Measurements from ENCODE around the gene RAD52. TPM values are rescaled to one million over a fixed set of nuclear protein-coding genes. Genes with fewer than 3 reads are reported as not detected.
A peak's percentile ranks its signal among the peaks of the same experiment; 100 is the strongest.

Gene RAD52
- total and polyA plus RNA-seq, 9 donors, result 10.6 to 23.0 (median 16.5) TPM

GRCh38 chr12:920676-921075 is 28.8 kb downstream of the RAD52 start:
- H3K9me3 ChIP-seq (replicated peaks; ENCODE audit: control insufficient read depth, low read depth, low read length), result no peaks in the 10 kb centered on the region
- no peak overlapping the region for H3K4me3 ChIP-seq (ENCODE audit: low read length)
- WGBS (ENCODE audit: insufficient coverage), result no CpG with 5 or more reads among the region's 1 CpG
- H3K36me3 ChIP-seq (ENCODE audit: control insufficient read depth, insufficient read depth, low read length), result peaks cover 63% of the 10 kb centered on the region
- H3K27me3 ChIP-seq (ENCODE audit: control insufficient read depth, insufficient read depth, low read length), result no peaks in the 10 kb centered on the region
- H3K27ac ChIP-seq (ENCODE audit: low read length), result no peak overlapping the region
- DNase-seq, result no peak
- H3K4me1 ChIP-seq (ENCODE audit: control insufficient read depth, insufficient read depth, low read length), result no peaks in the 10 kb centered on the region

- H3K4me3 ChIP-seq (ENCODE audit: low read length), result no peak overlapping the region
- no peaks in the 10 kb centered on the region for H3K4me1 ChIP-seq (ENCODE audit: control insufficient read depth, insufficient read depth, low read length)
- no peak overlapping the region for H3K27ac ChIP-seq (ENCODE audit: low read length)
- DNase-seq, result no peak
- no peaks in the 10 kb centered on the region for H3K9me3 ChIP-seq (replicated peaks; ENCODE audit: control insufficient read depth, low read depth, low read length)
- WGBS (ENCODE audit: insufficient coverage), result 97% methylated on average over 14 of the region's 23 CpGs
- peaks cover 69% of the 10 kb centered on the region for H3K36me3 ChIP-seq (ENCODE audit: control insufficient read depth, insufficient read depth, low read length)
- no peaks in the 10 kb centered on the region for H3K27me3 ChIP-seq (ENCODE audit: control insufficient read depth, insufficient read depth, low read length)
These were observed 32.6 kb downstream of the RAD52 start for GRCh38 chr12:916712-917445.

- WGBS (ENCODE audit: insufficient coverage), result 94% methylated on average over 27 of the region's 27 CpGs
- no peak overlapping the region for H3K27ac ChIP-seq (ENCODE audit: low read length)
- H3K27me3 ChIP-seq (ENCODE audit: control insufficient read depth, insufficient read depth, low read length), result no peaks in the 10 kb centered on the region
- no peaks in the 10 kb centered on the region for H3K9me3 ChIP-seq (replicated peaks; ENCODE audit: control insufficient read depth, low read depth, low read length)
- peaks cover 70% of the 10 kb centered on the region for H3K36me3 ChIP-seq (ENCODE audit: control insufficient read depth, insufficient read depth, low read length)
- no peak overlapping the region for H3K4me3 ChIP-seq (ENCODE audit: low read length)
- no peaks in the 10 kb centered on the region for H3K4me1 ChIP-seq (ENCODE audit: control insufficient read depth, insufficient read depth, low read length)
- DNase-seq, result no peak
These were observed 33.3 kb downstream of the RAD52 start for GRCh38 chr12:916240-916639.

- Histone ChIP-seq H3K27me3 (ENCODE audit: control insufficient read depth, insufficient read depth, low read length) (no peaks in the 10 kb centered on the region), H3K4me1 (ENCODE audit: control insufficient read depth, insufficient read depth, low read length) (no peaks in the 10 kb centered on the region), H3K36me3 (ENCODE audit: control insufficient read depth, insufficient read depth, low read length) (peaks cover 75% of the 10 kb centered on the region), H3K27ac (ENCODE audit: low read length) (no peak overlapping the region), H3K4me3 (ENCODE audit: low read length) (no peak overlapping the region), H3K9me3 (replicated peaks; ENCODE audit: control insufficient read depth, low read depth, low read length) (no peaks in the 10 kb centered on the region)
- DNase-seq, result no peak
- 60% methylated on average over 1 of the region's 5 CpGs for WGBS (ENCODE audit: insufficient coverage)
These were observed 34.4 kb downstream of the RAD52 start for GRCh38 chr12:915090-915489.

- H3K27me3 ChIP-seq (ENCODE audit: control insufficient read depth, insufficient read depth, low read length), result no peaks in the 10 kb centered on the region
- H3K27ac ChIP-seq (ENCODE audit: low read length), result no peak overlapping the region
- H3K36me3 ChIP-seq (ENCODE audit: control insufficient read depth, insufficient read depth, low read length), result peaks cover 82% of the 10 kb centered on the region
- no peak for DNase-seq
- no peaks in the 10 kb centered on the region for H3K9me3 ChIP-seq (replicated peaks; ENCODE audit: control insufficient read depth, low read depth, low read length)
- 82% methylated on average over 13 of the region's 15 CpGs for WGBS (ENCODE audit: insufficient coverage)
- no peaks in the 10 kb centered on the region for H3K4me1 ChIP-seq (ENCODE audit: control insufficient read depth, insufficient read depth, low read length)
- no peak overlapping the region for H3K4me3 ChIP-seq (ENCODE audit: low read length)
These were observed 35.4 kb downstream of the RAD52 start for GRCh38 chr12:913919-914698.

DNA sequence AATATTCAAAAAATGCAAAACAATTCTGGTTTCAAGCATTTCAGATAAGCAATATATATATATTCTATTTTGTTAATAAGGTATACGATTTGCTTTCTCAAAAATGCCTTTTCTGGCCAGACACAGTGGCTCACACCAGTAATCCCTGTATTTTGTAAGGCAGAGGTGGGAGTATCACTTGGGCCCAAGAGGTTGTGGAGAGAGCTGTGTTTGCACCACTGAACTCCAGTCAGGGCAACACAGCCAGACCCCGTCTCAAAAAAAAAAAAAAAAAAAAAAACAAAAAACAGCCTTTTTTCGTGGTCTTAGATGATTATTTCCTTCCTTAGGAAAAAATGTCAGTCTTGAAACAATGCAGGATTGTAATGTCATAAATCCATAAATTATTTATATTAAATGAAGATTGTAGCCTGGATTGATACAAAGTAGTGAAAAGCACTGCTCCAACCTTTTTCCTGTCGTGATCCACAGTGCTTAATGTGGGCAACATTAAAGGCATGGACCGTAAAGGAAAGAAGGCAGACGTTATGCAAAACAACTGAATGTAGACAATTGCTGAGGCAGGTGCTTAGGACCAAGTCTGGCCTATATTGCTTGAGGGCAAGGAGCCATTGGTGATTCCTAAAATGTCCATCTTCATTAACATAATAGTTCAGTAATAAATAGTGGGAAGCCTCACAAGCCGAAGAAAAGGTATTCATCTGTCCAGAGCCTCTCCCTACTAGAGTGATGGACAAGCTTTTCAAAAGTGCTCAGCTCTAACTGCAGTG is 36.8 kb downstream of the RAD52 start:
- no peaks in the 10 kb centered on the region for H3K9me3 ChIP-seq (replicated peaks; ENCODE audit: control insufficient read depth, low read depth, low read length)
- H3K27ac ChIP-seq (ENCODE audit: low read length), result no peak overlapping the region
- H3K36me3 ChIP-seq (ENCODE audit: control insufficient read depth, insufficient read depth, low read length), result peaks cover 86% of the 10 kb centered on the region
- H3K27me3 ChIP-seq (ENCODE audit: control insufficient read depth, insufficient read depth, low read length), result no peaks in the 10 kb centered on the region
- DNase-seq, result no peak
- H3K4me1 ChIP-seq (ENCODE audit: control insufficient read depth, insufficient read depth, low read length), result no peaks in the 10 kb centered on the region
- no peak overlapping the region for H3K4me3 ChIP-seq (ENCODE audit: low read length)
- WGBS (ENCODE audit: insufficient coverage), result no CpG with 5 or more reads among the region's 7 CpGs

DNA sequence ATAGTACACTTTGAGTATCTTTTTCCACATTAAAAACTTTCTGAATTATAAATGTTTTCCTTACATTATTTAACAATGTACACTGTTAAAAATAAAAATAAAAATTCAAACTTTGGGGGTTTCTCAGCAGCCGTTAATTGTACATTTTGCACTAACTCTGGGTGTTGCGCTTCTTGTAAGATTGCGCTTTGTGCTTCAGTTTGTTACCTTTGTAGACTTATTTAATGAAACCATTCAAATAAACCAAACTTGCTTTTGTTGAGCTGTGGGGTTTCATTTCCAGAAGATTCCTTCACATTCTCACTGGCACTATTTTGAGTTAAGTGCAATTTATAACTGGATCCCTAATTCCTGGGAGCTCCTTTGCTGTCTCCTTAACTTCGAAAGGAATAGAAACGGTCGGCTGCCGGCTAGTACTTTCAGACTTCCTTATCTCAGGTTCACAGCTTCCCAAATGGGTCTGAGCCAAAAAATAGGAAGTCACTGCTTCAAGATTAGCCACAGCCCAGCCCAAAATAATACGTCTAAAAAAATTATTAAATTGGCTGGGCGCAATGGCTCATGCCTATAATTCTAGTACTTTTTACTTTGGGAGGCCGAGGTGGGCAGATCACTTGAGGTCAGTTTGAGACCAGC is 38.2 kb downstream of the RAD52 start:
- Histone ChIP-seq H3K4me1 (ENCODE audit: control insufficient read depth, insufficient read depth, low read length) (no peaks in the 10 kb centered on the region), H3K4me3 (ENCODE audit: low read length) (no peak overlapping the region), H3K27me3 (ENCODE audit: control insufficient read depth, insufficient read depth, low read length) (no peaks in the 10 kb centered on the region), H3K27ac (ENCODE audit: low read length) (no peak overlapping the region), H3K36me3 (ENCODE audit: control insufficient read depth, insufficient read depth, low read length) (peaks cover 83% of the 10 kb centered on the region), H3K9me3 (replicated peaks; ENCODE audit: control insufficient read depth, low read depth, low read length) (no peaks in the 10 kb centered on the region)
- 100% methylated on average over 2 of the region's 10 CpGs for WGBS (ENCODE audit: insufficient coverage)
- peak; percentile 38 for DNase-seq

DNA sequence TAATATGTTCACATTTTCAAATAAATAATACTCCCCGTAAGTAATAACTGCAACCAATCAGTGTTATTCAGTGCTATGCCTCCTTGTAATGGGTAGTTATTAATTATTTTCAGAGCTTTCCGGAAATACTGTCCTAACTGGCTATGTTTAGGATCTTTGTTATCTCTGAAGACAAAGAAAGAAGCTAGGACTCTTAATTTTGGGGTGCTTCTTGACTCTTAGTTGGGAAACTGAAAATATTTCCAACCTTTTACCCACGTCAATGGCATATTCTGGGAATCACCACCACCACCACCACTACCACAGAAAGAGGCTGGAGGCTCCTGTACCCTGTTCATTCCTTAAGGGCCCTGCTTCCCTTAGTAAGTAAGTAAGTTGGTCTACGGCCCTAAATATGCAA is 39.1 kb downstream of the RAD52 start:
- DNase-seq, result no peak
- Histone ChIP-seq H3K36me3 (ENCODE audit: control insufficient read depth, insufficient read depth, low read length) (peaks cover 87% of the 10 kb centered on the region), H3K4me3 (ENCODE audit: low read length) (no peak overlapping the region), H3K4me1 (ENCODE audit: control insufficient read depth, insufficient read depth, low read length) (no peaks in the 10 kb centered on the region), H3K27ac (ENCODE audit: low read length) (no peak overlapping the region), H3K27me3 (ENCODE audit: control insufficient read depth, insufficient read depth, low read length) (no peaks in the 10 kb centered on the region), H3K9me3 (replicated peaks; ENCODE audit: control insufficient read depth, low read depth, low read length) (no peaks in the 10 kb centered on the region)
- no CpG with 5 or more reads among the region's 4 CpGs for WGBS (ENCODE audit: insufficient coverage)

- Histone ChIP-seq H3K4me1 (ENCODE audit: control insufficient read depth, insufficient read depth, low read length) (no peaks in the 10 kb centered on the region), H3K27ac (ENCODE audit: low read length) (no peak overlapping the region), H3K4me3 (ENCODE audit: low read length) (no peak overlapping the region), H3K27me3 (ENCODE audit: control insufficient read depth, insufficient read depth, low read length) (no peaks in the 10 kb centered on the region), H3K9me3 (replicated peaks; ENCODE audit: control insufficient read depth, low read depth, low read length) (no peaks in the 10 kb centered on the region), H3K36me3 (ENCODE audit: control insufficient read depth, insufficient read depth, low read length) (peaks cover 84% of the 10 kb centered on the region)
- DNase-seq, result no peak
- 76% methylated on average over 3 of the region's 3 CpGs for WGBS (ENCODE audit: insufficient coverage)
These were observed 39.6 kb downstream of the RAD52 start for GRCh38 chr12:909861-910260.
